IPS-20b (cell line): ENCODE measurements around the gene GPR162.

Experiments used
- H3K27ac ChIP-seq: one replicate; pipeline ENCODE4 v1.5.1; 2013; ENCODE audit warnings: low read length
- H3K27me3 ChIP-seq: 2 replicates; pipeline ENCODE4 v1.6.1; 2013; ENCODE audit warnings: mild to moderate bottlenecking, low read length, inconsistent platforms; ENCODE audit not compliant: insufficient read depth
- H3K36me3 ChIP-seq: 2 replicates; pipeline ENCODE4 v1.6.1; 2013; ENCODE audit warnings: low read depth, mild to moderate bottlenecking, inconsistent platforms, low read length, moderate library complexity; ENCODE audit not compliant: insufficient read depth
- H3K4me1 ChIP-seq: 2 replicates; pipeline ENCODE4 v1.6.1; 2013; ENCODE audit warnings: mild to moderate bottlenecking, control low read depth, inconsistent platforms, low read length, moderate library complexity; ENCODE audit not compliant: insufficient read depth
- H3K4me3 ChIP-seq: 2 replicates; pipeline ENCODE4 v1.5.1; 2013; ENCODE audit warnings: mild to moderate bottlenecking, low read length, inconsistent platforms
- H3K9ac ChIP-seq: 2 replicates; pipeline ENCODE4 v1.6.1; 2013; ENCODE audit warnings: low read depth, mild to moderate bottlenecking, inconsistent platforms, low read length, moderate library complexity
- H3K9me3 ChIP-seq: 2 replicates; pipeline ENCODE4 v1.6.1; 2013; ENCODE audit warnings: mild to moderate bottlenecking, low read depth, low read length, inconsistent platforms; ENCODE audit not compliant: insufficient read depth

The GPR162 gene

DNA sequence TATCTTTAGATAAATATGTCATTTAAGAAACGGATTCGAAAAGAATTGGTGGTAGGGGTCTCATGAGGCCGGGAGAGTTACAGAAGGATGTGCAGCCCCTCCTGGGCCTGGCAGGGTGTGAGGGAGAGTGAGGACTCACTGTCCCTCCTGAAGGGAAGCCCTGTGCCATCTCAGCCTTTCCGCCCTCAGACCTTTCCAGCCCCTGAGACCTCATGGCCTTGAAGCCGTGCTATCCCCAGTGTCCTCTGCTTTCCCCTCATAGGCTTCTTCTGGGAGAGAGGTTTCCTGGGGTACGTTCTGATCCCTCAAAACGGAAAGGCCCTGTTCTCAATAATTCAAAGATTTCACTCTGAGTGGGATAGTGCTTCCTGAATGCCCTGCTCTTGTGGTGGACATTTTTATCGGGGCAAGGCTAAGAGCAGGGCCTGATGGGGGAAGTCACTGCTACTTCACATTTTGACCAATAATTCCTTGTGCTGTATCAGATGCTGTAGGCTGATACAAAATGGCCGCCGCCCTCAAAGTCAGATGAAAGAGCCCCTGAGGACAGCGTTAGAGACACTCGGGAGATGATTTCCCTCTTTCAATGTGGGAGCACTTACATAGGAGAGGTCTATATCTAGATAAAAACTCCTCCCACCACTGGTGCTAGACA, 31.0 kb upstream of the GPR162 start:
- Histone ChIP-seq H3K9me3 (no peaks in the 10 kb centered on the region), H3K4me1 (peaks cover 11% of the 10 kb centered on the region; the same call in 1 of the 2 replicates), H3K27me3 (no peaks in the 10 kb centered on the region), H3K27ac (no peak overlapping the region), H3K4me3 (no peak overlapping the region), H3K36me3 (no peaks in the 10 kb centered on the region), H3K9ac (no peak overlapping the region)

DNA sequence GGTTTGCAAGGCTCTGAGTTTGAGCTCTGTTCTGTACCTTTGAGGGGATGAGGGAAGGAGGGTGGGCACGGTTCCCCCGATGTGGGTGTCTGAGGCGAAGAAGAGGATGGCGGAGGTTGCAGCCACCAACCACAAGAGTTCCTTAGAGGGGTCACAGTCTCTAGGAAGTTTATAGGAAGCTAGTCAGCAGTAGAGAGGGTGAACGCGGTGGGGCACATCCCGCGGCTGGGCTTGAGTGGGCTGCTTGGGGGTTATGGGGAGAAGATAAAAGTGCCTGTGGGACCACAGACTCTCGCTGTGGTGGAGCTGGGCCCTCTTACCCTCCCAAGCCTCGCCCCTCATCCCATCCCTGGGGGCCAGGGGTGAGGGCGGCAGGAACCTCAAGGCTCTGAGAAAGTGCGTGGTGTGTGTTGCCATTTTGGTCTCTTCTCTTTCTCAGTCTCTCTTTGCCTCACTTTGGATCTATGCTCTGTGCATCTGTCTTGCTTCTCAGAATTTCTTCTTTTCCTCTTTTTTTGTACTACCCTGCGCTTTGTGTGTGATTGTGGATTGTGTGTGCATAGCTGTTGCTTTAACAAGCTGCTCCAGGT, 29.6 kb upstream of the GPR162 start:
- Histone ChIP-seq H3K27ac (no peak overlapping the region), H3K4me1 (peaks cover 4% of the 10 kb centered on the region; the same call in 1 of the 2 replicates), H3K36me3 (no peaks in the 10 kb centered on the region), H3K27me3 (no peaks in the 10 kb centered on the region), H3K4me3 (no peak overlapping the region), H3K9ac (no peak overlapping the region), H3K9me3 (no peaks in the 10 kb centered on the region)

DNA sequence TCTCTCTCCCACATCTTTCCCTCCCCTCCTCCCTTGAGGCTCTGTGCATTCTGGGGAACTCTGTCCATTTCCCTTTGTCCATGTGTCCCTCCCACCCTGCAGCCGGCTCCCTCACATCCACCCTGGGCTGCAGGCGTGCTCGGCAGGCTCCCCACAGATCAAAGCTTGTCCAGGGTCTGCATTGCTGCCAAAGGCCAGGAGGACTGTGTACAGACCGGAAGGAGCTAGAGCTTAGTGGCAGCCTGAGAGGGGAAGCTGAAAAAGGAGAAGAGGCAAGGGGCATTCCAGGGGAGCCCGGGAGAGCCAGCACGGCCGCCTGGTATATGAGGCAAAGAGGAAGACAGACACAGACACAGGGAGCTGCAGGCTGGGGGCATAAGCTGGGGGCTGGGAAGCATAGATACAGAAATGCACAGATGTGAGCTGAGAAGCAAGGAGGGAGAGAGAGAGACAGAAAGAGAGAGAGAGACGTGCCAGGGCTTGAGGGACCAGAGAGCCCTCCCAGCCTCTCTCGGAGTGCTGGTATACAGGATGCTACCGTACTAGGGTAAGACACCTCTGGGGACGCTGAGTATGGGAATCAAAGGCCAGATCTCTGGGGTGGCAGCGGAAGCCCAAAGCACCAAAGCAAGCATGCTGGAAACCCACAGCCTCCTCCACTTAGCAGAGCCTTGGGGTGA, 29.0 kb upstream of the GPR162 start:
- no peaks in the 10 kb centered on the region for H3K27me3 ChIP-seq
- H3K4me3 ChIP-seq: no peak overlapping the region
- no peaks in the 10 kb centered on the region for H3K4me1 ChIP-seq
- H3K9me3 ChIP-seq: no peaks in the 10 kb centered on the region
- no peak overlapping the region for H3K27ac ChIP-seq
- H3K9ac ChIP-seq: no peak overlapping the region
- no peaks in the 10 kb centered on the region for H3K36me3 ChIP-seq

DNA sequence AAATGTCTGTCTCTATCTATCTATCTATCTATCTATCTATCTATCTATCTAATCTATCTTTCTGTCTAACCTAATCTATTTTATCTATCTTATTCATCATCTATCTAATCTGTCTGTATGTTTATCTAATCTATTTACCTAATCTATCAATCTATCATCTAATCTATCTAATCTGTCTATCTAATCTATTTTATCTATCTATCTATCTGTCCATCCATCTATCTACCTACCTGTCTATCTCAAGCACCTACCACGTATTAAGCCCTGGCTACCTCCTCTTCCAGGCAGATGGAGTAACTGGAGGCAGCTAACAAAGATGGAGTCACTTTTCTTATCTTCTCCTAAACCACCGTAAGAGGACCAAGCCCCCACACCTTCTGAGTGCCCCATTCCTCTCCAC, 26.5 kb upstream of the GPR162 start:
- Histone ChIP-seq H3K36me3 (no peaks in the 10 kb centered on the region), H3K9ac (no peak overlapping the region), H3K4me1 (no peaks in the 10 kb centered on the region), H3K27me3 (no peaks in the 10 kb centered on the region), H3K4me3 (no peak overlapping the region), H3K27ac (no peak overlapping the region), H3K9me3 (no peaks in the 10 kb centered on the region)

DNA sequence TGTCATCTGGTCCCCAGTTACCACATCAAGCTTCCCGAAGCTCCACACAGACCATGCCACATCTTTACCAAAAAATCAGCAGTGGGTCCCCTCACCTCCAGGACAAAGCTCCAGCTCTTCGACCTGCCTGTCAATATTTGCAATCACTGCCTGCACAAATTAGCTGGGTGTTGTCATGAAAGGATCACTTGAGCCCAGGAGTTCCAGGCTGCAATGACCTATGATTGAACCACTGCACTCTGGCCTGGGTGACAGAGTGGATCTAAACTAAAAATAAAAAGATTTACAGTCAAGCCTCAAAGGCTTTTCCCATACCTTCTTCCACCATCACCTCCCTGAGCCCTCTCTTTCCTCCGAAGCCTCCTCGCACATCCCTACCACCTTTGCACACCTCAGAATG, 25.0 kb upstream of the GPR162 start:
- Histone ChIP-seq H3K4me3 (no peak overlapping the region), H3K27me3 (no peaks in the 10 kb centered on the region), H3K27ac (no peak overlapping the region), H3K36me3 (no peaks in the 10 kb centered on the region), H3K9me3 (no peaks in the 10 kb centered on the region), H3K4me1 (no peaks in the 10 kb centered on the region), H3K9ac (no peak overlapping the region)

DNA sequence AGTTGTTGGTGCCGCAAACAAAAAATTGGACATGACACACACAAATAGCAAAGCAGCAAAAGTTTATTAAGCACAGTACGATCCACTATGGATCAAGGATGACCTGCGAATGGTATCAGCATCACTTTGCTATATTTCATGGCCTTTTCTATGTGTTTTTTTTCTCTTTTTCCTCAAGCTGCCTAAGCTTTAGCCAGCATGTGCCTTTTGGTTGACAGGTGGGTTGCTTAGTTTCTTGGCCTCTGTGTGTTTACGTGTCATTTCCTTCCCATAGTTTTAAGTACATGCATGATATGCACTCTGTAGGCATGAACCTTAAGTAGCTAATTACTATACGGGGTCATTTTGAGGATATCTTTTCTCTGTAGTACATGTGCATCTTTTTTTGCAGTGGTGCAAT, 22.5 kb upstream of the GPR162 start:
- Histone ChIP-seq H3K4me1 (no peaks in the 10 kb centered on the region), H3K9ac (no peak overlapping the region), H3K27me3 (no peaks in the 10 kb centered on the region), H3K27ac (no peak overlapping the region), H3K4me3 (no peak overlapping the region), H3K36me3 (no peaks in the 10 kb centered on the region), H3K9me3 (no peaks in the 10 kb centered on the region)

DNA sequence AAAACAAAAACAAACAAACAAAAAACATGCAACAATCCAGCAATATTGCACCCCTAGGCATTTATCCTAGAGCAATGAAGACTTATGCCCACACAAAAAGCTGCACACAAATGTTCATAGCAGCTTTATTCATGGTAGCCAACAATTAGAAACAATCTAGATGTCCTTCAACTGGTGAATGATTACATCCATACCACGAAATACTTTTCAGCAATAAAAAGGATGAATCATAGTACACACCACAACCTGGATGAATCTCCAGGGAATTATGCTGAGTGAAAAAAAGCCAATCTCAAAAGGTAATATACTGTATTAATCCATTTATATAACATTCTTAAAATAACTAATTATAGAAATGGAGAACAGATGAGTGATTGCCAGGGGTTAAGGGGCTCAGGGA, 14.5 kb upstream of the GPR162 start:
- no peak overlapping the region for H3K9ac ChIP-seq
- no peaks in the 10 kb centered on the region for H3K36me3 ChIP-seq
- no peak overlapping the region for H3K27ac ChIP-seq
- H3K27me3 ChIP-seq: no peaks in the 10 kb centered on the region
- no peaks in the 10 kb centered on the region for H3K9me3 ChIP-seq
- no peaks in the 10 kb centered on the region; the same call in 1 of the 2 replicates for H3K4me1 ChIP-seq
- H3K4me3 ChIP-seq: no peak overlapping the region

DNA sequence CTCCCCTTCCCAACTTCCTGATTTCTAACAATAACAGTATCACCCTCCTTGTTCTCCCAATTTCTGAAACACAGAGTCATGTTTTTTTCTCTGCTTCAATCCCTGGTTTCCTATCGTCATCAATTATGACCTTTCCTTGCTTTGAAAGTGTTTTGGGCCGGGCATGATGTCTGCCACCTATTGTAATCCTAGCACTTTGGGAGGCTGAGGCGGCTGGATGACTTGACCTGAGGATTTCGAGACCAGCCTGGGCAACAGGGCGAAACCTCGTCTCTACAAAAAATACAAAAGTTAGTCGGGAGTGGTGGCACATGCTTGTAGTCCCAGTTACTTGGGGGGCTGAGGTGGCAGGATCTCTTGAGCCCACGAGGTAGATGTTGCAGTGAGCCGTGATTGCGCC, 12.6 kb upstream of the GPR162 start:
- H3K27ac ChIP-seq: no peak overlapping the region
- no peaks in the 10 kb centered on the region for H3K36me3 ChIP-seq
- no peaks in the 10 kb centered on the region; the same call in 1 of the 2 replicates for H3K4me1 ChIP-seq
- H3K4me3 ChIP-seq: no peak overlapping the region
- no peaks in the 10 kb centered on the region for H3K27me3 ChIP-seq
- H3K9ac ChIP-seq: no peak overlapping the region
- H3K9me3 ChIP-seq: no peaks in the 10 kb centered on the region

DNA sequence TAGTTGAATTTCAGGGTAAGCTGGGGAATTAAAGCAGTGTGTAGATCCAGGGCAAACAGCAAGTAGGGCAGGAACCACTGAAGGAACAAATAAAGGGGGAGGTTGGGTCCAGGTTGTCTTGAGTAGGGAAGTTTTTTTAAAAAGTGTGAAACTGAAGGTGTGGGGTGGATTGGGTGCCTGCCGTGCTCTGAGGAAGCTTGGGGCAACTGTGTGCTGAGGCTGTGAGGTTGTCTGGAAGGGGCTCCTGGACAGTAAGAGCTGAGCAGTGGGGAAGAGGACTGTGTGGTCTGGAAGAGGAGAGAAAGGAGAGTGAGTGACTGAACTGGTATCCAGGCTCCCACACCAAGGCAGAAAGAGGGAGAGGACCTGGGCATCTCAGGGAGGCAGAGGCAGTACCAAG, 10.9 kb upstream of the GPR162 start:
- no peak overlapping the region for H3K27ac ChIP-seq
- H3K4me1 ChIP-seq: no peaks in the 10 kb centered on the region; the same call in 1 of the 2 replicates
- no peaks in the 10 kb centered on the region for H3K36me3 ChIP-seq
- H3K4me3 ChIP-seq: no peak overlapping the region
- H3K9ac ChIP-seq: no peak overlapping the region
- no peaks in the 10 kb centered on the region for H3K9me3 ChIP-seq
- peaks cover 7% of the 10 kb centered on the region; the same call in 1 of the 2 replicates for H3K27me3 ChIP-seq

DNA sequence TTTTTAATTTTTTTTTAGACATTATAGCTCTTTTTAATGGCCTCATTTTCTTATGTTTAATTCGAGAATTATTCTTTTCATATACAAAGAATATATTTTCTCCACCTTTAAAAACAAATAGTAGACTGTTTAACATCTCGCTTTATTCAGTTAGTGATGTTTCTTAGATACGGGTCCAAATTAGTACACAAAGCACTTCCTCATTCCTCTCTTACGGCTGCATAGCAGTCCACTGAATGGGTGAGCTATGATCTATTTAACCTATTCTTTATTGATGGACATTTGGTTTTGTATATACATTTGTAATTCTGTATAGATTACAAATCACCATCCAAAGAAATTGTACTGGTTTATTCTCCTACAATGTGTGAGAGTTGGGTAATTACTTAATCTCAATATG, 8.3 kb upstream of the GPR162 start:
- H3K27ac ChIP-seq: no peak overlapping the region
- H3K9me3 ChIP-seq: no peaks in the 10 kb centered on the region
- H3K4me3 ChIP-seq: no peak overlapping the region
- no peak overlapping the region for H3K9ac ChIP-seq
- peaks cover 7% of the 10 kb centered on the region; the same call in 1 of the 2 replicates for H3K27me3 ChIP-seq
- no peaks in the 10 kb centered on the region for H3K36me3 ChIP-seq
- no peaks in the 10 kb centered on the region; the same call in 1 of the 2 replicates for H3K4me1 ChIP-seq

DNA sequence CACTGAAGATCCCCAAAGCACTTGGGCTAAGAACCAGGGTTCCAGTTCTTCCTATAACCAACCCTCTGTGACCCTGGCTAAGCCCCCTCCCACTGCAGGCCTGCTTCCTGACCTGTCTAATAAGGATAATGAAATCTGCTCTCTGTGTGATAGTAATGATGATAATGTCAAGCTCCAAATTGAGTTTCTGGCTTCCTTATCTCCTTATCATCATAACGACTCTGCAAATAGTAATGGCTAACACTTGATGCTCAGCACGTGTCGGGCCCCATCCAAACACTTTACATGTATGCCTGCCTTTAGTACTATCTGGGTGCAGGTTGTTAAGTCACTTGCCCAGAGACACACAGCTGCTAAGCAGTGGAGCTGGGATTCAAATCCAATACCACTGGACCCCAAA, 5.0 kb upstream of the GPR162 start:
- Histone ChIP-seq H3K4me1 (peaks cover 15% of the 10 kb centered on the region), H3K27me3 (peaks cover 15% of the 10 kb centered on the region), H3K9ac (no peak overlapping the region), H3K9me3 (no peaks in the 10 kb centered on the region), H3K27ac (no peak overlapping the region), H3K36me3 (no peaks in the 10 kb centered on the region), H3K4me3 (no peak overlapping the region)

DNA sequence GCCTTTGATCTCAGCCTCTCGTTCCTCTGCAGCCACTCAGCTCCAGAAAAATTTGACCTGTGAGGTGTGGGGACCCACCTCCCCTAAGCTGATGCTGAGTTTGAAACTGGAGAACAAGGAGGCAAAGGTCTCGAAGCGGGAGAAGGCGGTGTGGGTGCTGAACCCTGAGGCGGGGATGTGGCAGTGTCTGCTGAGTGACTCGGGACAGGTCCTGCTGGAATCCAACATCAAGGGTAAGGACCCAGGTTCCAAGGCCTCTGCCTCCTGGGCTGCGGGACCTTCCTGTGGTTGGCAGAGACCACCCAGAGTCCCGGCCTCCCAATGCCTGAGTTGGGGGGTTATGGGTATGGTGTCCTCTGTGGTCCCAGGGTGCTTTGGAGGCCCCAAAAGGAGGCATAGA, 4.5 kb upstream of the GPR162 start:
- H3K9me3 ChIP-seq: no peaks in the 10 kb centered on the region
- no peak overlapping the region for H3K9ac ChIP-seq
- no peak overlapping the region for H3K27ac ChIP-seq
- H3K27me3 ChIP-seq: peaks cover 17% of the 10 kb centered on the region
- H3K4me1 ChIP-seq: peaks cover 17% of the 10 kb centered on the region
- no peak overlapping the region for H3K4me3 ChIP-seq
- no peaks in the 10 kb centered on the region for H3K36me3 ChIP-seq
